DOHH2 (cell line): Measurements from ENCODE around the gene BSPRY.
"Not testable (repeated sequence)": the region's sequence is repeated elsewhere in the genome, so short reads cannot be mapped to it uniquely, and the experiment has no call there.

Experiments used
- EZH2phosphoT487 ChIP-seq: fragments of 200-600 bp; sonication (generic); IDR thresholded peaks from 2 replicates; pipeline ENCODE4 v1.6.1; 2017; ENCODE audit warnings: borderline replicate concordance, mild to moderate bottlenecking, antibody characterized with exemption, low read length, moderate library complexity, mixed read lengths
- TF ChIP-seq, protein P1 (sequence below): fragments of 200-600 bp; sonication (generic); IDR thresholded peaks from one replicate; pipeline ENCODE4 v1.5.1; 2014; ENCODE audit warnings: antibody characterized with exemption, mild to moderate bottlenecking, low read depth, low read length; ENCODE audit not compliant: poor library complexity, severe bottlenecking

DNA sequence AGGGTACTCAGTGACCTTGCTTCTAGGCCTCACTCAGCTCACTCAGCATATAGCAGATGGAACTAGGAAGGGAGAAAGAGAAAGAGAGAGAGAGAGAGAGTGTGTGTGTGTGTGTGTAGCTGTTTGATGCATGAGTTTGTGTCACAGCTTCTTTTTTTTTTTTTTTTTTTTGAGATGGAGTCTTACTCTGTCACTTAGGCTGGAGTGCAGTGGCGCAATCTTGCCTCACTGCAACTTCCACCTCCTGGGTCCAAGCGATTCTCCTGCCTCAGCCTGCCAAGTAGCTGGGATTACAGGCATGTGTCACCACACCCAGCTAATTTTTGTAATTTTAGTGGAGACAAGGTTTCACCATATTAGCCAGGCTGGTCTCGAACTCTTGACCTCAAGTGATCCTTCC is 16.3 kb downstream of the BSPRY start:
- not testable (repeated sequence) for TF ChIP-seq EZH2phosphoT487
- TF ChIP-seq, protein P1, sequence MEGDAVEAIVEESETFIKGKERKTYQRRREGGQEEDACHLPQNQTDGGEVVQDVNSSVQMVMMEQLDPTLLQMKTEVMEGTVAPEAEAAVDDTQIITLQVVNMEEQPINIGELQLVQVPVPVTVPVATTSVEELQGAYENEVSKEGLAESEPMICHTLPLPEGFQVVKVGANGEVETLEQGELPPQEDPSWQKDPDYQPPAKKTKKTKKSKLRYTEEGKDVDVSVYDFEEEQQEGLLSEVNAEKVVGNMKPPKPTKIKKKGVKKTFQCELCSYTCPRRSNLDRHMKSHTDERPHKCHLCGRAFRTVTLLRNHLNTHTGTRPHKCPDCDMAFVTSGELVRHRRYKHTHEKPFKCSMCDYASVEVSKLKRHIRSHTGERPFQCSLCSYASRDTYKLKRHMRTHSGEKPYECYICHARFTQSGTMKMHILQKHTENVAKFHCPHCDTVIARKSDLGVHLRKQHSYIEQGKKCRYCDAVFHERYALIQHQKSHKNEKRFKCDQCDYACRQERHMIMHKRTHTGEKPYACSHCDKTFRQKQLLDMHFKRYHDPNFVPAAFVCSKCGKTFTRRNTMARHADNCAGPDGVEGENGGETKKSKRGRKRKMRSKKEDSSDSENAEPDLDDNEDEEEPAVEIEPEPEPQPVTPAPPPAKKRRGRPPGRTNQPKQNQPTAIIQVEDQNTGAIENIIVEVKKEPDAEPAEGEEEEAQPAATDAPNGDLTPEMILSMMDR, result not testable (repeated sequence)
